ENCODE results near the gene PVALEF.
A peak's percentile ranks its signal among the peaks of the same experiment; 100 is the strongest.
"Not testable (repeated sequence)": the region's sequence is repeated elsewhere in the genome, so short reads cannot be mapped to it uniquely, and the experiment has no call there.

The PVALEF gene

GRCh38 chr17:81221842-81222619 is 56.7 kb downstream of the PVALEF start:
- FAIRE-seq = no peak

DNA sequence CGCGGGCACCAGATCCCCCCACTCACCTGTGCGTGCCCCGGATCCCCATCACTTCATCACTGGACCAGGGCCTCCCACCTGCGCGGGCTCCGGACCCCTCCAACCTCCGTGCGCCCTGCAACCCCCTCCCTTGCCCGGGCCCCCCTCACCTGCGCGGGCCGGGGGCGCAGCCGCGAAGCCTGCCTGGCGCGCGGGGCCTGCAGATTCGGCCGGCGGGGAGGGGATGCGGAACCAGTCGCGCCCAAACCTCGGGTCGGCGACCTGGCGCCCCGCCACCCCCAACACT is 57.3 kb downstream of the PVALEF start:
- no peak for FAIRE-seq

GRCh38 chr17:81222906-81223761 is 57.8 kb downstream of the PVALEF start, which contains the start of gene CEP131:
CEP131 (minus strand) TSS chr17:81222965; CDS start chr17:81220056, 2,909 bp downstream.
- FAIRE-seq = peak; percentile 9

GRCh38 chr17:81223762-81224130 is 58.4 kb downstream of the PVALEF start:
- FAIRE-seq = no peak

DNA sequence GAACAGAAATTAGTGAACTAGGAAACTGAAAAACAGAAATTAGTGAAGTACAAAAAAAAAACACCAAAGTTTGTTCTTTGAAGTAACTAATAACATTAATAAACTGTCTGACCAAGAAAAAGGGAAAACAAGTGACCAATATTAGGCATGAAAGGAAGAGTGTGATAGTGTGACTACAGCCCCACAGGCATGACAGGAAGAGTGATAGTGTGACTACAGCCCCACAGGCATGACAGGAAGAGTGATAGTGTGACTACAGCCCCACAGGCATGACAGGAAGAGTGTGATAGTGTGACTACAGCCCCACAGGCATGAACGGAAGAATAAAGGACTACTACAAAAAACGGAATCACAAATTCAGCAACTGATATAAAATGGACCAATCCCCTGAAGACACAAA is 62.3 kb downstream of the PVALEF start:
- FAIRE-seq = not testable (repeated sequence)

GRCh38 chr17:81228420-81228819 is 63.1 kb downstream of the PVALEF start:
- FAIRE-seq = no peak

GRCh38 chr17:81228834-81229665 is 63.7 kb downstream of the PVALEF start:
- FAIRE-seq = no peak

DNA sequence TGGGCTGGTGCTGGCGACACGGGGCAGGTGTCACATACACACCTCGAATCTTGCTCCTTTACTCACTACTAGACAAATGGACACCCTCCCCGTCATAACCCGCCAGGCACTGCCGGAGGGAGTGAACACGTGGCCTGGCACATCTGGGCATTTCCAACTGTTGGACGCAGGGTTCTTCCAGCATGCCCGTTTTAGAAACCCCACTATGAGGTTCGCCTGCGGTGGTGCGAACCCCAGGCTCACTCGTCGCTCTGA is 64.3 kb downstream of the PVALEF start:
- FAIRE-seq = no peak

DNA sequence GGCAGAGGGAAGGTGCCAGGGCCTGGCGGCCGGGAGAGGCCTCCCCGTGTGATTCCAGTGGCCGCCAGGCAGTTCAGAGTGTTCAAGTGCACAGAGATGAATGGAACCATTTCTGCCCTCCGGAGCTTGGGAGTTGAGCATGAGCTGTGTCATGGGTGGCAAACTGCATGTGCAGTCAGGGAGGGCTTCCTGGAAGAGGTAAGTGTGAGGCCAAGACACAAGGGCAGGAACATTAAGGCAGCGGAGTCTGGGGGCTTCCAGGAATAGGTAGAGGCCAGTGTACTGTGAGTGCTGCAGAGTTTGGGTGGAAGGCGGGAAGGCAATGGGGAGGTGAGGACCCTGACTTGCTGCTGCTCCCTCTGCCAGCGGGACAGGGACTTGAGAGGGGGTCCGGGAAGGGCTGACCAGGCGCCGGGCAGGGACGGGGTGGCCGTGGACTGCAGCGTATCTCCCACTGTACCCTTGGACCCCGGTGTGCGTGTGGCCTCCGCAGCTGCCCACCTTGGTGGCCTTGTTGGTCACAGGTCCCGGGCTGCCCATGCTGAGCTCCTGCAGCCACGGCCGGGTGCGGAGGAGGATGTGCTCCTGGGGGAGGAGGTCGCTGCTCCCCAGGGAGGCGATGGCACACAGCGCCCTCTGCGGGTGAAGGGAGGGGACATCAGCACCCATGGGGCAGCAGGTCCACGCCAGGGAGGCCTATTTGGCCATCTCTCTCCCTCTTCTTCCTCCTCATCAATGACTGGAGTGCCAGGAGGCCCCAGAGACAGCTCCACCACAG is 64.9 kb downstream of the PVALEF start:
- no peak for FAIRE-seq

DNA sequence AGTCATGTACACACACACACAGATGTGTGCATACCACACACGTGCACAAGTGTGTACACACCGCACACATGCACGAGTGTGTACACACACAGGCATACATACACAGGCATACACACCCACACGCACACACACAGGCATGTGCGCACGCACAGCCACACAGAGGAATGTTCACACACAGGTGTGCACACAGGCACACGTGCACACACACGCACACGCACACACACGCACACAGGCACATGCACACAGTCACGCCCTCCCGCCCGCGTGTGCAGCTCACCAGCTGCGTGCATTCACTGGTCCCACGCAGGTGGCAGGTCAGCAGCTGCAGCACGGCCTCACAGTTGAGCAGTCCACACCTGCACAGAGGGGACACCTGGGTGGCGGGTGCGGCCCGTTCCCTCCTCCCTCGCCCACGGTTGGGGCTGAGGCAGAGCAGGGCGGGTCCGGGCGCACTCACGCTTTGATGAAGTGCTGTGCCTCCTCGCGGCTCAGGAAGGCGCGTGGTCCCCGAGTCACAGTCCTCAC is 65.9 kb downstream of the PVALEF start:
- FAIRE-seq = no peak

DNA sequence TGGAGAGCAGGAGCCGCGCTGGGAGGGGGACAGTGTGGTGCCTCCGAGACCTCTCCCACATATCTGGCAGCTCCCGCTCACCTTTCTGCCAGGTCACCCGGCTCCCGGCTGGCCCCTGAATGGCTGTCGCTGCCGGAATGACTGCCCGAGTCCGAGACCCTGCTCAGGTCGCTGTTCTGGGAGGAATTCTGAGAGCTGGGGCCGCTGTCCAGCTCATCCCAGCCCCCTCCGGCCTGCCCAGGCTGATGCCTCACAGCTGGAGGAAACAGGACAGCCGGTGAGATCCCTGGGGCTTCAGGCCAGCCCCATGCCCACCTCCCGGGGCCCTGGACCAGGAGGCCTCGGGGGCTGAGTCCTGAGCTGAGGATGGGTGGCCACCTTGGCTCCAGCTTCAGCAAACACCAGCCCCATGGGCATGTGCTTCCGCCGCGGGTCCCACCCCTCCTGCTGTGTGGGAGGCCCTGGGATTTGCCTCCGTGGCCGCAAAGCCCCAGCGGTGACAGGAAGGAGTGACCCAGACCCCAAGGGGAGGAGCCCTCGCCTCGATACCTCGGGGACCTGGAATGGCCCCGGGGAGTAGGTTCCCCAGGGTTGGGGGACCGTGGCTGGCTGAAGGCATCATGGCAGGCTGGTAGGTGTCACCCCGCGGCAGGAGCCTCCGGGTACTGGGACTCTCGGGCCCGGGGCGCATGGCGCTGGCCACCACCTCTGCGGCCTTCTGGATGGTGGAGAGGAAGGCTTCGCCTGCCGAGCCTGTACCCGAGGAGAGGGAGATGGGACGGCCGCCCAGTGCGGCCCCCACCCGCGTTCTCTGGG is 66.7 kb downstream of the PVALEF start:
- no peak for FAIRE-seq
